Middle frontal gyrus (tissue), 1 donor: ENCODE results near the gene TMEM234.
A peak's percentile ranks its signal among the peaks of the same experiment; 100 is the strongest.

ENCODE experiments used
- DNase-seq: peaks from one replicate; pipeline ENCODE4 v3.0.0-alpha.2; 2015; ENCODE audit warnings: low spot score; ENCODE audit errors: extremely low spot score

Gene TMEM234

DNA sequence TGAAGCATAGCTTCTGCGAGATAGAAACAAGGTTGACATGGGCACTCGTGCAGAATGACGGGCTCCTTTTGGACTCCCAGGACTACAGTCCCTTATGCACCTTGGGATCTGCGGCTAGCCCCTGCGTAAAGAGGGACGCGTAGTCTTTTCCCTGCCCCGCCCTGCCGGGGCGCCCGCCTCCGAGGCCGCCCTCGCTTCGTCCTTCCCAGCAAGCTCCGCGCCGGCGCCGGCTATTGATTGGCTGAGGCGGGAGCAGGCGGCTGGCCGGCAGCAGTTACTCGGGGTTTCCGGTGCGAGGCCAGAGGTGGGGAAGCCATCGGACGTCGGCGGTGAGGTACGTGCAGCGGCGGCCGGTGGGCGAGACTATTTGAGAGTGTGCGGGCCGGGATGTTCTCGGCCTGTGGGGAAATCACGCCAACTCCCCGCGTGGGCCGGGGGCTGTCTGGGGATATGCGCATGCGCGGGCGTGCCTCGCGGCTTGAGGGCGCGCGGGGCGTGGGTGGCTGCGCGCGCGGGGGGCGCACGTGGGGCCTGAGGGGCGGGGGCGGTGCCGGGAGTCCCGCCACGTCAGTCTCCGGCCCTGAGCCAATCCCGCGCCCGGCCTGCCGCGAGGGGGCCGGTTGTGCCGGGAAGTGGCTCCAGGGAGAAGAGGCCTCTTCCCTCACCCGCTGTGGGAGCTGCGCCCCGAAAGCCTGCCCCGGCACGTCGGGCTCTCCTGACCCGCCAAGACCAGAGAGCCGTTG lies 42.5 kb downstream of the TMEM234 start, which contains the start of gene TXLNA:
TXLNA (plus strand) TSS at position 233 of the 743 bp plus-strand sequence. CDS start 671 bp downstream, outside the sequence.
- peak; percentile 84 for DNase-seq

DNA sequence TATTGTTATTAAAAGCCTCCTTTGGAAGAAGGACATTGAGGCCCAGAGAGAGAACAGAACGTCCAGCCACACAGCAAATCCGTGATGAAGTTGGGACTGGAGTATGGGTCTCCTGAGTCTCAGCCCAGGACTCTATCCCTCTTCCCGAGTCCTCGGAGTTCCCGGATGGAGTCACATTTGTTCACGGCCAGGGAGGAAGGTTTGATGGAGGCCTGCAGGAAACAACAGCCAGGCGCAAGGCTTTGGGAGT lies 43.0 kb downstream of the TMEM234 start:
- no peak for DNase-seq

DNA sequence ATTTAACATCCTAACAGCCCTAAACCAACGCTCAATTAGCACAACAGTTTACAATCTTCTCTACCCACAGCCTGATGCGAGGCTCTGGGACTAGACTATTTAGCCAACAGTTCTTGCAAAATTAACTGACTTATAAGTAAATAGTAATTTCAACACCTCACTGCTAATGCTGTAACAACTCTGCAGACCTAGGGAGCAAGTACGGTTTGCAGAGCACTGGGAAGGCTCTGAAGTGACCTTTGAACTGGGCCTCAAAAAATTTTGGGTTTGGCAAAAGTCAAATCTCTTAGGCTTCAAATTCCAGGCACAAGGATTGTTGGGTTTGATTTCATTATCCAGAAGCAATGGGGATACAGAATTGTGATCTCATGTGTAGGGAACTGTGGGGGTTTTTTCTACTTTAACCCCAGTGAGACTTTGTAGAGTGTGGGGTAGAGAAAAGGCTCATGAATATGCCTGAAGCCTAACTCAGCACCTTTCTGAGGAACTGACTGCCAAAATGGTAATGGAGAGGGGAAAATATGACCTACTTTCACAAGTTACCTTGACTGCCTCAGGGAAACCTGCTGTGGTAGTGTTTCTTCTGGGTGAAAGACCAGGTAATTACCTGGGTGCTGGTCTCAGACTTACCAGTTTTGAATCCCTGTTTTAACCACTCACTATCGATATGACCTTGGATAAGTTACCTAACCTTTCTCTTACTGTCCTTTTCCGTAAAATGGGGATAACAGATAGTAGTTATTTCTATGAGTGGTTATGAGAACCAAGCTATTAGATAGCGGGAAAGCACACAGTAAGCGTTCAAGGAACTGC lies 43.6 kb downstream of the TMEM234 start:
- DNase-seq, result no peak

GRCh38 chr1:32172621-32173245 lies 49.4 kb downstream of the TMEM234 start:
- DNase-seq, result no peak

GRCh38 chr1:32170991-32171390 lies 51.2 kb downstream of the TMEM234 start:
- DNase-seq, result no peak
